ENCODE measurements around the gene PSMD3.
"Not testable (repeated sequence)": the region's sequence is repeated elsewhere in the genome, so short reads cannot be mapped to it uniquely, and the experiment has no call there.

DNA sequence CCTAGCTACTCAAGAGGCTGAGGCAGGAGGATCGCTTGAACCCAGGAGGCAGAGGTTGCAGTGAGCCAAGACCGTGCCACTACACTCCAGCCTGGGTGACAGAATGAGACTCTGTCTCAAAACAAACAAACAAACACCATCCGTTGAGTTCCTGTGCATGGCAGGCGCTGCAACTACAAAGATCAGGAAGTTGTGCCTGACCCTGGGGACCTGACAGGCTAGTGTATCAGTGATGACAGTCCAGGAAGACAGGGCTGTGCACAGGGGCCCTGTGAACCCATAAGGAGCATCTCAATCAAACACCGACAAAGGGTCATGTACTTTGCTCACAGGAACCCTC is 32.1 kb upstream of the PSMD3 start:
- not testable (repeated sequence) for TF ChIP-seq CTCF (IDR thresholded peaks at IDR 0.05; ENCODE audit: low read depth, low read length); EZH2phosphoT487 (IDR thresholded peaks at IDR 0.05; ENCODE audit: low read depth)
